NOMO-1 treated with DMSO at 0.1 percent for 48 hours (cell line): ENCODE data around the gene RPL19.
A peak's percentile ranks its signal among the peaks of the same experiment; 100 is the strongest.
"Not testable (repeated sequence)": the region's sequence is repeated elsewhere in the genome, so short reads cannot be mapped to it uniquely, and the experiment has no call there.

ENCODE experiments used
- DNase-seq: peaks from one replicate; lab custom pipeline; 2025; ENCODE audit not compliant: unreplicated experiment; lab: John Stamatoyannopoulos, UW

Gene RPL19

GRCh38 chr17:39200070-39200879, at the start of gene RPL19:
Gene RPL19 (plus strand): TSS chr17:39200283. CDS start chr17:39200345, 62 bp downstream.
- no peak for DNase-seq

- no peak for DNase-seq
These were observed 49.3 kb upstream of the RPL19 start for GRCh38 chr17:39150795-39151149.

- no peak for DNase-seq
These were observed 48.7 kb upstream of the RPL19 start, which contains the start of gene PLXDC1 for GRCh38 chr17:39151150-39151942. Gene PLXDC1 (minus strand): TSS chr17:39151637. CDS start chr17:39151437, 200 bp downstream.

GRCh38 chr17:39151943-39152818, 47.9 kb upstream of the RPL19 start:
- DNase-seq: no peak

- DNase-seq: peak; percentile 56
These were observed 46.5 kb upstream of the RPL19 start for GRCh38 chr17:39153599-39154051.

GRCh38 chr17:39155654-39156053, 44.4 kb upstream of the RPL19 start:
- DNase-seq: no peak

GRCh38 chr17:39156491-39156890, 43.6 kb upstream of the RPL19 start:
- no peak for DNase-seq

GRCh38 chr17:39158623-39159022, 41.5 kb upstream of the RPL19 start:
- no peak for DNase-seq

- DNase-seq: no peak
These were observed 38.1 kb upstream of the RPL19 start for GRCh38 chr17:39161962-39162361.

GRCh38 chr17:39164675-39165143, 35.4 kb upstream of the RPL19 start:
- peak; percentile 96 for DNase-seq

- DNase-seq: no peak
These were observed 34.8 kb upstream of the RPL19 start for GRCh38 chr17:39165178-39165840.

- peak; percentile 23 for DNase-seq
These were observed 34.2 kb upstream of the RPL19 start, which contains the start of gene ARL5C for GRCh38 chr17:39165841-39166349. Gene ARL5C (minus strand): TSS chr17:39166161. CDS start chr17:39165760, 401 bp downstream.

GRCh38 chr17:39166437-39167335, 33.4 kb upstream of the RPL19 start:
- DNase-seq: peak; percentile 35

GRCh38 chr17:39167476-39167875, 32.6 kb upstream of the RPL19 start:
- peak; percentile 88 for DNase-seq

- DNase-seq: not testable (repeated sequence)
These were observed 31.6 kb upstream of the RPL19 start for GRCh38 chr17:39168503-39168902.

GRCh38 chr17:39169101-39169500, 31.0 kb upstream of the RPL19 start:
- DNase-seq: peak; percentile 66

- no peak for DNase-seq
These were observed 30.6 kb upstream of the RPL19 start for GRCh38 chr17:39169518-39169917.

- no peak for DNase-seq
These were observed 30.0 kb upstream of the RPL19 start for GRCh38 chr17:39170109-39170508.

- no peak for DNase-seq
These were observed 29.5 kb upstream of the RPL19 start for GRCh38 chr17:39170558-39170957.
